Liver (tissue), 9 donors: ENCODE measurements around the gene GEMIN2. TPM values are rescaled to one million over a fixed set of nuclear protein-coding genes. Genes with fewer than 3 reads are reported as not detected.

Experiments used
- DNase-seq: peaks from one replicate; pipeline ENCODE4 v3.0.0-alpha.2; 2017; ENCODE audit warnings: low spot score
- H3K27ac ChIP-seq, 2 donors: one replicate each; pipeline ENCODE4 v1.7.0; 2013; ENCODE audit warnings: inconsistent platforms in 2 of 2, low read length in 2 of 2, control low read depth in 1 of 2, low read depth in 1 of 2, mild to moderate bottlenecking in 1 of 2
- H3K27me3 ChIP-seq, 4 donors: one replicate each; pipeline versions ENCODE4 v1.6.1 to v1.7.0; 2013; ENCODE audit warnings: low read length in 3 of 4, inconsistent platforms in 1 of 4, mild to moderate bottlenecking in 1 of 4, moderate library complexity in 1 of 4; ENCODE audit not compliant: control insufficient read depth in 4 of 4, insufficient read depth in 4 of 4
- H3K36me3 ChIP-seq, 4 donors: one replicate each; pipeline versions ENCODE4 v1.6.1 to v1.7.0; 2013; ENCODE audit warnings: low read length in 3 of 4, mild to moderate bottlenecking in 3 of 4, low read depth in 1 of 4, moderate library complexity in 1 of 4; ENCODE audit not compliant: control insufficient read depth in 4 of 4, insufficient read depth in 3 of 4
- H3K4me1 ChIP-seq, 4 donors: one replicate each; pipeline versions ENCODE4 v1.6.1 to v1.7.0; 2013; ENCODE audit warnings: low read length in 3 of 4, mild to moderate bottlenecking in 3 of 4, moderate library complexity in 1 of 4; ENCODE audit not compliant: control insufficient read depth in 4 of 4, insufficient read depth in 4 of 4
- H3K4me3 ChIP-seq, 3 donors: one replicate each; pipeline versions ENCODE4 v1.6.1 to v1.7.0; 2013; ENCODE audit warnings: low read length in 3 of 3, control low read depth in 1 of 3, low read depth in 1 of 3, mild to moderate bottlenecking in 1 of 3
- H3K9ac ChIP-seq, 2 donors: one replicate each; pipeline ENCODE4 v1.7.0; 2013; ENCODE audit warnings: low read length in 2 of 2, mild to moderate bottlenecking in 2 of 2, moderate library complexity in 2 of 2, control low read depth in 1 of 2, low read depth in 1 of 2
- H3K9me3 ChIP-seq, 4 donors: one replicate each; pipeline versions ENCODE4 v1.6.1 to v1.7.0; 2013; ENCODE audit warnings: low read length in 3 of 4; ENCODE audit not compliant: control insufficient read depth in 4 of 4
- ATF3 ChIP-seq: IDR thresholded peaks from 2 replicates; pipeline ENCODE4 v1.6.1; 2016; ENCODE audit warnings: antibody characterized with exemption
- EGR1 ChIP-seq, 2 donors: IDR thresholded peaks; 2 replicates each; pipeline ENCODE4 v1.6.1; 2016 to 2018; ENCODE audit warnings: antibody characterized with exemption in 2 of 2, low read depth in 2 of 2
- FOXA1 ChIP-seq: IDR thresholded peaks from 2 replicates; pipeline ENCODE4 v1.6.1; 2016; ENCODE audit warnings: antibody characterized with exemption
- FOXA2 ChIP-seq: IDR thresholded peaks from 2 replicates; pipeline ENCODE4 v1.6.1; 2016; ENCODE audit warnings: antibody characterized with exemption
- GABPA ChIP-seq, 2 donors: IDR thresholded peaks in 1 of 2; conservative IDR thresholded peaks in 1 of 2; 2 replicates each; pipeline ENCODE4 v1.6.1; 2016; ENCODE audit warnings: antibody characterized with exemption in 2 of 2, mild to moderate bottlenecking in 1 of 2, moderate library complexity in 1 of 2
- HNF4A ChIP-seq, 2 donors: conservative IDR thresholded peaks; 2 replicates each; pipeline ENCODE4 v1.6.1; 2016; ENCODE audit warnings: antibody characterized with exemption in 2 of 2, mild to moderate bottlenecking in 2 of 2
- HNF4G ChIP-seq: IDR thresholded peaks from 2 replicates; pipeline ENCODE4 v1.6.1; 2016; ENCODE audit warnings: antibody characterized with exemption
- MAX ChIP-seq: IDR thresholded peaks from 2 replicates; pipeline ENCODE4 v1.6.1; 2016; ENCODE audit warnings: antibody characterized with exemption
- NR2F2 ChIP-seq: IDR thresholded peaks from 2 replicates; pipeline ENCODE4 v1.6.1; 2016; ENCODE audit warnings: antibody characterized with exemption
- RAD21 ChIP-seq, 2 donors: IDR thresholded peaks; 2 replicates each; pipeline ENCODE4 v1.6.1; 2016; ENCODE audit warnings: antibody characterized with exemption in 2 of 2, mild to moderate bottlenecking in 2 of 2
- REST ChIP-seq: IDR thresholded peaks from 2 replicates; pipeline ENCODE4 v1.6.1; 2016; ENCODE audit warnings: antibody characterized with exemption, mild to moderate bottlenecking
- RXRA ChIP-seq, 2 donors: IDR thresholded peaks; 2 replicates each; pipeline ENCODE4 v1.6.1; 2017 to 2018; ENCODE audit warnings: antibody characterized with exemption in 2 of 2, mild to moderate bottlenecking in 1 of 2
- SP1 ChIP-seq: IDR thresholded peaks from 2 replicates; pipeline ENCODE4 v1.6.1; 2018; ENCODE audit warnings: antibody characterized with exemption, mild to moderate bottlenecking
- TAF1 ChIP-seq: conservative IDR thresholded peaks from 2 replicates; pipeline ENCODE4 v1.6.1; 2016; ENCODE audit warnings: antibody characterized with exemption, mild to moderate bottlenecking
- ZBTB33 ChIP-seq: IDR thresholded peaks from 2 replicates; pipeline ENCODE4 v1.6.1; 2016; ENCODE audit warnings: antibody characterized with exemption
- WGBS: extraction: QIAGEN DNeasy Blood & Tissue Kit; methylation state at CpG from one replicate; pipeline ENCODE4 v1.1.7; 2013; 5-methylcytosine and 5-hydroxymethylcytosine counted together
- polyA plus RNA-seq, 2 donors: library from polyadenylated mRNA; stranded (reverse) in 1 of 2; unstranded in 1 of 2; fragments of 200-250 nt in 1 of 2; fragments of >200 nt in 1 of 2; fragmentation: Nextera tagmentation in 1 of 2; extraction: Ambion mirVana in 1 of 2; gene quantifications; one replicate each; pipeline versions ENCODE4 v1.2.1 to v1.2.3, GENCODE V29; 2013 to 2015
- total RNA-seq, 2 donors: library from RNA; depleted of rRNA; stranded (reverse); fragments of >200 nt; gene quantifications; one replicate each; pipeline ENCODE4 v1.2.3, GENCODE V29; 2014
- donor health status: healthy.
- donor health status: healthy.
- donor health status: healthy.
- donor health status: healthy.
- donor health status: healthy.

The GEMIN2 gene
- total and polyA plus RNA-seq, 4 donors, result 2.8 to 9.0 (median 4.5) TPM

GRCh38 chr14:39180553-39180952, 66.4 kb downstream of the GEMIN2 start:
- TF ChIP-seq EGR1 (IDR thresholded peaks at IDR 0.05; ENCODE audit: low read depth in 2 of 2) (no peak), NR2F2 (no peak), ATF3 (no peak), RXRA (IDR thresholded peaks at IDR 0.05) (no peak), HNF4G (no peak), RAD21 (IDR thresholded peaks at IDR 0.05) (no peak), FOXA2 (no peak), GABPA (IDR thresholded peaks at IDR 0.05 in 1 of 2, conservative IDR thresholded peaks at IDR 0.05 in 1 of 2) (no peak), SP1 (no peak), HNF4A (conservative IDR thresholded peaks at IDR 0.05) (no peak), ZBTB33 (no peak), MAX (no peak), FOXA1 (no peak), REST (no peak)
- no peak overlapping the region for H3K4me3 ChIP-seq
- H3K27ac ChIP-seq, result no peak overlapping the region
- H3K9me3 ChIP-seq, result no peaks in the 10 kb centered on the region
- WGBS, result 89% methylated on average over 5 of the region's 5 CpGs
- H3K4me1 ChIP-seq, result peaks cover 3 to 12% (median 10%) of the 10 kb centered on the region in 4 donors
- no peak for DNase-seq
- no peaks in the 10 kb centered on the region for H3K27me3 ChIP-seq
- peaks cover 18 to 74% (median 64%) of the 10 kb centered on the region in 4 donors for H3K36me3 ChIP-seq
- H3K9ac ChIP-seq, result no peak overlapping the region

- Histone ChIP-seq H3K9ac (no peak overlapping the region), H3K4me3 (no peak overlapping the region), H3K9me3 (no peaks in the 10 kb centered on the region), H3K27me3 (no peaks in the 10 kb centered on the region), H3K4me1 (peaks cover 3 to 12% (median 10%) of the 10 kb centered on the region in 4 donors), H3K36me3 (peaks cover 18 to 74% (median 64%) of the 10 kb centered on the region in 4 donors), H3K27ac (no peak overlapping the region)
- no peak for DNase-seq
- WGBS, result 95% methylated on average over 7 of the region's 7 CpGs
- TF ChIP-seq ATF3 (no peak), FOXA2 (no peak), GABPA (IDR thresholded peaks at IDR 0.05 in 1 of 2, conservative IDR thresholded peaks at IDR 0.05 in 1 of 2) (no peak), MAX (no peak), TAF1 (no peak), ZBTB33 (no peak), FOXA1 (no peak)
These were observed 67.0 kb downstream of the GEMIN2 start for GRCh38 chr14:39181026-39181692.
